Activated naive CD8-positive, alpha-beta T cell (primary cell): ENCODE measurements around the gene CBX4.

Experiments used
- H3K27ac Mint-ChIP-seq: one replicate; pipeline ENCODE4 v1.8.0; 2021; ENCODE audit warnings: mixed read lengths
- H3K27me3 Mint-ChIP-seq: one replicate; pipeline ENCODE4 v1.8.0; 2021; ENCODE audit warnings: mixed read lengths
- H3K36me3 Mint-ChIP-seq: one replicate; pipeline ENCODE4 v1.8.0; 2021; ENCODE audit warnings: mixed read lengths
- H3K4me1 Mint-ChIP-seq: one replicate; pipeline ENCODE4 v1.8.0; 2021; ENCODE audit warnings: low read depth, mixed read lengths
- H3K4me3 Mint-ChIP-seq: one replicate; pipeline ENCODE4 v1.8.0; 2021; ENCODE audit warnings: mild to moderate bottlenecking, mixed read lengths
- H3K9me3 Mint-ChIP-seq: one replicate; pipeline ENCODE4 v1.8.0; 2021; ENCODE audit warnings: low read depth, mixed read lengths

Gene CBX4

DNA sequence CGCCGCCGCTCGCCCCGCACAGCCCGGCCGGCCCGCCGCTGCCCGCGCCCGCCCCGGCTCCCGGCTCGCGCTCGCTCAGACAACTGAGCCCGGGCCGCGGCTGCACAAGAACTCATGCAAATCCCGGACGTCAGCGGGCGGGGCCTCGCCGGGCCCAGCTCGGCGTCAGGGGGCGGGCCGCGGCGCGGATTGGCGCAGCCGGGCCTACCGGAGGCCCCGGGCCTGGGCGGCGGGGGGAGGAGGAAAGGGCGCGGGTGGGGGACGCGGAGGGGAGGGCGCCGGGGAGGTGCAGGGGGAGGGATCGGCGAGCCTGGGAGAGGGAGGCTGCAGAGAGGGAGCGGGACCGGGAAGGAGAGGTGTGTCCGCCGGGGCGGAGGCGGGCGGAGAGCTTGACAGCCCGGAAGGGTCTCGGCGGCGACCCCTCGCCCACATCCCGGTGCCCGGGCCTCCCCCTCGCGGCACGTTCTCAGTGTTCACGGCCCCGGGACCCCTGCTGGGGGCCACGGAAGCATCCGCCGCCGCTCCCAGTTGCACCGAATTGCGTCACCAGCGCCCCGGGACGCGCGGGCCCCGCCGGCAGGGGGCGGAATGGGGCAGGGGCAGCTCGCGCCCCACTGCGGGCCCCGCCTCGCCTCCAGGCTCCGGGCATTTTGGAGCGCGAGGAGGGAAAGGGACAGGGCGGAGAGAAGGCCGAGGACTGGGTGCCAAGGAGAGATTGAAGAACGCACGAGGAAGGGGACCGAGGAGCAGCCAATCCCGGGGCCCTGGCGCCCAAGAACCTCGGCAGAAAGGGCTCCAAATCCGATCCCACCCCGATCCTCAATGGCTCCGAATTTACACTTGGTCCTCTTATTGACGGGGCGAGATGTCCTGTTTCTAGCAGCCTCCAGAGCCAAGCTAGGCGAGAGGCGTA, at the start of gene CBX4:
TSS of gene CBX4 (minus strand) at position 85 of the 913 bp plus-strand sequence. CDS start 189 bp downstream, outside the sequence.
- Mint-ChIP-seq H3K27me3 (peaks cover 3% of the 10 kb centered on the region), H3K36me3 (peaks cover 2% of the 10 kb centered on the region), H3K9me3 (no peaks in the 10 kb centered on the region), H3K4me1 (peaks cover 40% of the 10 kb centered on the region), H3K4me3 (peak within 1 kb of the TSS; percentile 89), H3K27ac (peak within 1 kb of the TSS; percentile 80)

GRCh38 chr17:79888009-79888540, 48.8 kb upstream of the CBX4 start:
- Mint-ChIP-seq H3K4me1 (no peaks in the 10 kb centered on the region), H3K27ac (no peak overlapping the region), H3K36me3 (no peaks in the 10 kb centered on the region), H3K27me3 (peaks cover 25% of the 10 kb centered on the region), H3K9me3 (no peaks in the 10 kb centered on the region), H3K4me3 (no peak overlapping the region)

DNA sequence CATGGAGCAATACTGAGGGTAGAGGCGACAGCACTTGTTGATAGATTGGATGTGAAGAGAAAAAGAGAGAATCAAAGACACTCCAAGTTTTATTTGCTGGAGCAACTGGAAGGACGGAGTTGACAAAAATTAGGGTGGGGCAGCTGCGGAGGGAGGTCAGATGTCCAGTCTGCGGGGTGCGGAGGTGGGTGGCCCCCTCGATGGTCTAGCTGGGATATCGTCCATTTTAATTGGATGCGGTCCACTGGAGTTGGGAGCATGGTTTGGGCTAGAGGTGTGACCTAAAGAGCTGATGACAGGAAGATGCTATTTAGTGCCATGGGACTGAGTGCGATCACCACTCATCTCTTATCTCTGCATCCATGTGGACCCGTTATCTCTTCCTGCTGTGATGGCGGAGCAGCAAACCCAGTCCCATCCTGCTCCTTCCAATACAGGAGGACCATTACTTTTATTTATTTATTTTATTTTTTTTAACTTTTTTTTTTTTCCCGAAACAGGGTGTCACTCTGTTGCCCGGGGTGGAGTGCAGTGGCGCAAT, 48.3 kb upstream of the CBX4 start:
- no peak overlapping the region for H3K4me3 Mint-ChIP-seq
- H3K27me3 Mint-ChIP-seq = peaks cover 24% of the 10 kb centered on the region
- H3K27ac Mint-ChIP-seq = no peak overlapping the region

GRCh38 chr17:79883202-79883601, 44.0 kb upstream of the CBX4 start:
- Mint-ChIP-seq H3K27me3 (peaks cover 13% of the 10 kb centered on the region), H3K36me3 (no peaks in the 10 kb centered on the region), H3K27ac (no peak overlapping the region)

More for the DNA sequence above, 48.3 kb upstream of the CBX4 start:
- no peaks in the 10 kb centered on the region for H3K9me3 Mint-ChIP-seq
- H3K4me1 Mint-ChIP-seq = no peaks in the 10 kb centered on the region
- no peaks in the 10 kb centered on the region for H3K36me3 Mint-ChIP-seq

GRCh38 chr17:79878329-79878947, 39.2 kb upstream of the CBX4 start:
- H3K36me3 Mint-ChIP-seq = no peaks in the 10 kb centered on the region
- H3K4me1 Mint-ChIP-seq = peaks cover 2% of the 10 kb centered on the region
- no peak overlapping the region for H3K4me3 Mint-ChIP-seq
- H3K9me3 Mint-ChIP-seq = no peaks in the 10 kb centered on the region
- H3K27ac Mint-ChIP-seq = no peak overlapping the region
- H3K27me3 Mint-ChIP-seq = peaks cover 12% of the 10 kb centered on the region

More at GRCh38 chr17:79883202-79883601, 44.0 kb upstream of the CBX4 start:
- Mint-ChIP-seq H3K4me1 (no peaks in the 10 kb centered on the region), H3K4me3 (no peak overlapping the region), H3K9me3 (no peaks in the 10 kb centered on the region)

DNA sequence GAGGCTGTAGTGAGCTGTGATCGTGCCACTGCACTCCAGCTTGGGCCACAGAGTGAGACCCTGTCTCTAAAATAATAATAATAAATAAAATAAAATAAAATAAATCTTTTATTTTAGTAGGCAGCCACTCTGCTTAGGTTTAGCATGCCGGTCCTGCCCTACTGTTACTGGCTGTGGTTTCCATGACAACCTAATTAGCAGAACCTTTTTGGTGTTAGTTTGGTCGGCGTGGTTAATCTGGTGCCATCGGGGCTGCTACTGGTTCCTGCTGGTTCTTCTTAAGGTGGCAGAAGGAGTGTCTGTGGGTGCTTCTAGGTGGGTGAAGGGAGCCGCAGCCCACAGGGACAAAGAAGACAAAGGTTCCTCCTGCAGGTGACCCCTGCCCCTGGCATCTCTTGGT, 37.8 kb upstream of the CBX4 start:
- Mint-ChIP-seq H3K4me3 (no peak overlapping the region), H3K4me1 (peaks cover 2% of the 10 kb centered on the region), H3K36me3 (no peaks in the 10 kb centered on the region), H3K27me3 (peaks cover 12% of the 10 kb centered on the region), H3K9me3 (no peaks in the 10 kb centered on the region), H3K27ac (no peak overlapping the region)

DNA sequence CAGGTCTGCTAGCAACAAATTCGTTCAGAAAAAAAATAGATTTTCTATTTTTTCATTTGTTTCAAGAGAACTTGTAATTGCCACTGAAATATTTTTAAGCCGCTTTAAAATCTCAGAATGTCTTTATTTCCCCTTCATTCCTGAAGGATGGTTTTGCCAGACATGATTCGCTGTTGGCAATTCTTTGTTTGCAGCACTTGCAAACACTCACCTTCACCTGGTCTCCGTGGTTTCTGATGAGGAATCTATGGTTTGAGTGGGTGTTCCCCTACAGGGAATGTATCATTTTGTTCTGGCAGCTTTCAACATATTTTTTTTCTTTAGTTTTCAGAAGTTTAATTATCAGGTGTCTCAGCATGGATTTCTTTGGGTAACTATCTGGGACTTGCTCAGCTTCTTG, 36.3 kb upstream of the CBX4 start:
- Mint-ChIP-seq H3K4me1 (peaks cover 2% of the 10 kb centered on the region), H3K36me3 (no peaks in the 10 kb centered on the region), H3K9me3 (no peaks in the 10 kb centered on the region), H3K4me3 (no peak overlapping the region), H3K27ac (no peak overlapping the region), H3K27me3 (peaks cover 9% of the 10 kb centered on the region)

GRCh38 chr17:79874329-79874981, 35.2 kb upstream of the CBX4 start:
- H3K27ac Mint-ChIP-seq = no peak overlapping the region
- peaks cover 7% of the 10 kb centered on the region for H3K27me3 Mint-ChIP-seq
- peaks cover 2% of the 10 kb centered on the region for H3K4me1 Mint-ChIP-seq
- no peak overlapping the region for H3K4me3 Mint-ChIP-seq
- no peaks in the 10 kb centered on the region for H3K36me3 Mint-ChIP-seq
- H3K9me3 Mint-ChIP-seq = no peaks in the 10 kb centered on the region

DNA sequence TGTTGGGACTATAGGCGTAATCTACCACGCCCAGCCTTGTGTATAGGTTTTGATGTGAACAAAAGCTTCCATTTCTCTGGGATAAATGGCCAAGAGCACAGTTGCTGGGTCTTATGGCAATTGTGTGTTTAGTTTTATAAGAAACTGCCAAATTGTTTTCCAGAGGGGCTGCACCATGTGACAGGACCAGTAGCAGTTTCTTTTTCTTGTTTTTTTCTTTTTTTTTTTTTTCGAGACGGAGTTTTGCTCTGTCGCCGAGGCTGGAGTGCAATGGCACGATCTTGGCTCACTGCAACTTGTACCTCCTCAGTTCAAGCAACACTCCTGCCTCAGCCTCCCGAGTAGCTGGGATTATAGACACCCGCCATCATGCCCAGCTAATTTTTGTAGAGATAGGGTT, 34.3 kb upstream of the CBX4 start:
- Mint-ChIP-seq H3K4me1 (peaks cover 2% of the 10 kb centered on the region), H3K9me3 (no peaks in the 10 kb centered on the region), H3K27ac (no peak overlapping the region), H3K4me3 (no peak overlapping the region), H3K36me3 (no peaks in the 10 kb centered on the region), H3K27me3 (peaks cover 7% of the 10 kb centered on the region)

DNA sequence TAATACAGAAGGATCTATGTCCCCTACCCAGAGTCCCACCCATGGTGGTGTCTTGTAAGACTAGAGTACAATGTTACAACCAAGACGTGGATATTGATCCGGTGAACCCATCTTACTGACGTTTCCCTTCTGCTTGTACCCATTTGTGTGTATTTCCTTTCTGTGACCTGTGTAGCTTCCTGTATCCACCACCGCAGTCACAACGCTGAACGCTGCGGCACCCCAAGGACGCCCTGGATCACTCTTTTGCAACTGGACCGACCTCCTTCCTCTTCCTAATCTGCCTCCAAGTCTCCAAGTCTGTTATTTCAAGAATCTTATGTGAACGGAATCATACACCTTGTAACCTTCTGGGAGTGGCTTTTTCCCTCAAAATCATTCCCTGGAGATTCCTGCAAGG, 33.5 kb upstream of the CBX4 start:
- H3K36me3 Mint-ChIP-seq = no peaks in the 10 kb centered on the region
- no peaks in the 10 kb centered on the region for H3K9me3 Mint-ChIP-seq
- peaks cover 7% of the 10 kb centered on the region for H3K27me3 Mint-ChIP-seq
- no peak overlapping the region for H3K27ac Mint-ChIP-seq
- peaks cover 2% of the 10 kb centered on the region for H3K4me1 Mint-ChIP-seq
- no peak overlapping the region for H3K4me3 Mint-ChIP-seq

GRCh38 chr17:79871131-79871530, 31.9 kb upstream of the CBX4 start:
- no peaks in the 10 kb centered on the region for H3K36me3 Mint-ChIP-seq
- H3K4me1 Mint-ChIP-seq = peaks cover 2% of the 10 kb centered on the region
- H3K4me3 Mint-ChIP-seq = no peak overlapping the region
- no peak overlapping the region for H3K27ac Mint-ChIP-seq
- H3K27me3 Mint-ChIP-seq = peaks cover 2% of the 10 kb centered on the region
- H3K9me3 Mint-ChIP-seq = no peaks in the 10 kb centered on the region

DNA sequence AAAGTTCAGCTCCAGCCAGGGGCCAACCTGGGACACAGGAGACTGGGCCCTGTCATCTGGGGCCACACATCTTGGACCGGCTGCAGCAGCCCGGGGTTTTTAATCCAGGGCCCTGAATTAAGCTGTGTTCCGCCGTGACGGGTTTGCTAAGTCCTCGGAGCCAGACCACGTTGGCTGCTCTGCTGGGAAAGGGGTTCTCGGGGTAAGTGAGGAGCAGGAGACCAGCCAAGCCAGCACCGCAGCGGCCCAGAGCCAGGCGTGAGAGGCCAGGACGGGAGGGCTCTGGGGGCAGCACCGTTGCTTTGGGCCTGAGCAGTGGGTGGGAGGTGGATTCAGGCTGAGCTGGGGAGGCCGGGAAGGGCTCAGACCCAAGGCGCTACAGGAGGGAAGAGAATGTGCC, 31.3 kb upstream of the CBX4 start:
- peaks cover 2% of the 10 kb centered on the region for H3K4me1 Mint-ChIP-seq
- peaks cover 2% of the 10 kb centered on the region for H3K27me3 Mint-ChIP-seq
- no peak overlapping the region for H3K4me3 Mint-ChIP-seq
- H3K36me3 Mint-ChIP-seq = no peaks in the 10 kb centered on the region
- no peaks in the 10 kb centered on the region for H3K9me3 Mint-ChIP-seq
- H3K27ac Mint-ChIP-seq = no peak overlapping the region

DNA sequence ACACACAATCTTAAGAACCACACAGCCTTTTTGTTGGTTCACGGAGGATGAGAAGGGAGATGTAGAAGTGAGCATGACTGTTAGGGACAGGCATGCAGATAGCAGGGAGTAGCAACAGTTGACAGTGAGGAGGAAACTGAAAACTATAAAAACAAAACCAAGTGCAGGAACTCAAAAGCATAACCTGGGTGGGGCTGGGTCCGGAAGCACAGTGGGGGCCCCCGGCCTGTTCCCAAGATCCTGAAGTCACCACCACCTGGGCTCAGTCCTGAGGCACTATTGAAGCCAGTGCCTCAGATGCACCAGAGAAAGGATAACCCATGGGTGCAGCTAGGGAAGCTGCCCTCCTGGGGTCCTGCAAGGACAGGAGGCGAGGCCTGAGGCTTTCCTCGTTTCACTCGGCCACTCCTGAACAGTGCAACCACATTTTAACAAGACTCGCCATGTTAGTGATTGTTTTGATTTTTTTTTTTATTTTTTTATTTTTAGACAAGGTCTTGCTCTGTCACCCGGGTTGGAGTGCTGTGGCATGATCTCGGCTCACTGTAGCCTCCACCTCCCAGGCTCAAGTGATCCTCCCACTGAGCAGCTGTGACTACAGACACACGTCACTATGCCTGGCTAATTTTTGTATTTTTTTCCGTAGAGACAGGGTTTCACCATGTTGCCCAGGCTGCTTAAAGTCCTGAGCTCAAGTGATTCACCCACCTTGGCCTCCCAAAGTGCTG, 27.7 kb upstream of the CBX4 start:
- Mint-ChIP-seq H3K9me3 (no peaks in the 10 kb centered on the region), H3K4me1 (no peaks in the 10 kb centered on the region), H3K27ac (no peak overlapping the region), H3K27me3 (peaks cover 6% of the 10 kb centered on the region), H3K4me3 (no peak overlapping the region), H3K36me3 (no peaks in the 10 kb centered on the region)
